ENCODE data around the gene CENPX.
"Not testable (repeated sequence)": the region's sequence is repeated elsewhere in the genome, so short reads cannot be mapped to it uniquely, and the experiment has no call there.

The CENPX gene

DNA sequence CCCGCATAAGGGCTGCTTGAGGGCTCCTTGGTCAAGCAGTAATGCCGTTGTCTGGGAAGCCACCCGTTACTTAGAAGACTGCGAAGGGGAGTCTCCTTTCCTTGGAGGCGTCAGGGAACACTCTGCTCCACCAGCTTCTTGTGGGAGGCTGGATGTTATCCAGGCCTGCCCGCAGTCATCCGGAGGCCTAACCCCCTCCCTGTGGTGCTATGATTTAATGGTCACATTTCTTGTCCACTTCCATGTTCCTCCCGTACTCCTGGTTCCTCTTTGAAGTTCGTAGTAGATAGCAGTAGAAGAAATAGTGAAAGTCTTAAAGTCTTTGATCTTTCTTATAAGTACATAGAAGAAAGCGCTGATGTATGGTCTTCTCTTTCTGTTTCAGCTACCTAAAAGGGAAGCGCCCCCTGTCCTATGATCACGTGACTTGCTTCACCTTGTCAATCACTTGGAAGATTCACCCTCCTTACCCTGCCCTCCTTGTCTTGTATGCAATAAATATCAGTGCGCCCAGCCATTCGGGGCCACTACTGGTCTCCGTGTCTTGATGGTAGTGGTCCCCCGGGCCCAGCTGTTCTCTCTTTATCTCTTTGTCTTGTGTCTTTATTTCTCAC lies 16.2 kb upstream of the CENPX start:
- not testable (repeated sequence) for DNase-seq

DNA sequence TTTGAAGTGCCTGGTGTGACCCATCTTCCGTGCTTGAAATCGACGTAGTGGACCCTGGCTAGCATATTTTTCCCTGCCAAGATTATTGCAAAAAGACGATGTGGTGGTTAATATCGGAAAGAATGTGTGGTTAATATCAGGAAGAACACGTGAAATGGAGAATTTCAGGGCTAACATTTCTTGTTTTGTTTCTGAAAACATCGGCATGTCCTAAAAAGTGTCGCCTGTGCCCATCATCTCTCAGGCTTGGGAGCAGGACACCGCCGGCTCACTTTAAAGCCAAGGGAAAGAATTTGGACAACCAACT lies 15.2 kb upstream of the CENPX start:
- DNase-seq, result no peak

DNA sequence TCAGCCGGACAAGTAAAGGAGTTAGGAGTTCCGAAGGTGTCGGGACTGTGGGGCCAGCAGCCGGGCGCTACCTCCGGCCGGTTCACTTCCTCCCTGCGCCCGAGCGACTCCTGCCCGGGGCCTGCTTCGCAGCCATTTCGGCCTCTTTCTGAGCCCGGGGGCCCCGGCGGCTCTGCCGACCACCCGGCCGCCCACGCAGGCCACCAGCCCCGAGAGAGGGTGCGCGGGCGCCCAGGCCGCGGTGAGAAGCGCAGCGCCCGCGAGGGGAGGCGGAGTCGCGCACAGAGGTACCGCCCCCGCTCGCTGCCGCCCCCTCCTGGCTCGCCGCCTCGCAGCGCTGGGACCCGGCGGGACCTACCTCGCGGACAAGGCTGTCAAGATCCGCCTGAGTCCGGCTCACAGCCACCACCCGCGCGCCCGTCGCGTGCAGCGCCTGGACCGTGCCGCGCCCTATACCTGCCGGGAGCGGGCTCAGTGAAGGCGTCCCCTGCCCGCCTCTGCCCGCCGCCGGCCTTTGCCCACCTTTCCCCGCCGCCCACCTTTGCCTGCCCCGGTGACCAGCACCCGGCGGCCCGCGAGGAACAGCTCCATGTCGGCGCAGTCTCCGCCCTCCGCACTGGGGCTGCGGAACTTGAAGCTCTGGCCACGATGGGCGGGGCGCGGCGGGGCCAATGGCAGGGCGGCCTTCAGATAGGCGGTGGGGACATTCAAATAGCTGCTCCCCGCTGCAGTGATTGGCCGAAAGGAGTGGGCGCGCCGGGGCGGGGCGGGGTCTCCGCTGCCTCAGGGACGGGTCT lies 14.6 kb upstream of the CENPX start, which contains the start of gene DCXR:
Gene DCXR, minus strand, starts transcription at position 606 of the 797 bp plus-strand sequence. Its CDS starts 15 bp downstream, at position 591.
- peak; percentile 92 for DNase-seq

DNA sequence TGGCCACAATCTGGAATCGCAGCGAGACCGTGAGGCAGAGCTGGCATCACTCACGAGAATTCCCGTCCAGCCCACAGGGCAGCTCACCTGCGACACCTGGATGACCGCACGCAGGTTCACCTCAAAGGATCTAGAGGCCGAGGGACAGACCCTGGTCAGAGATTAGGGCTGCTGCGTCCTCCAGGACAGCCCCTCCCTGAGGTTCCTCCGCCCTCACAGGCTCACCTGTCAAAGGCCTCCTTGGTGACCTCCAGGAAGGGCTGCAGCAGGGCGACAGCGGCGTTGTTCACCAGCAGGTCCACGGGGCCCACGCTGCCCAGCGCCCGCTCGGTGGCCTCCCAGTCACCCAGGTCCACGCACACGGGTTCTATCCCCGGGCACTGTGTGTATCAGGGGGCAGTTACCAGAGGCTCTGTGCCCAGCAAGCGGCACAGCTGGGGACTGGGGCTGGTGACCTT lies 14.0 kb upstream of the CENPX start:
- no peak for DNase-seq

DNA sequence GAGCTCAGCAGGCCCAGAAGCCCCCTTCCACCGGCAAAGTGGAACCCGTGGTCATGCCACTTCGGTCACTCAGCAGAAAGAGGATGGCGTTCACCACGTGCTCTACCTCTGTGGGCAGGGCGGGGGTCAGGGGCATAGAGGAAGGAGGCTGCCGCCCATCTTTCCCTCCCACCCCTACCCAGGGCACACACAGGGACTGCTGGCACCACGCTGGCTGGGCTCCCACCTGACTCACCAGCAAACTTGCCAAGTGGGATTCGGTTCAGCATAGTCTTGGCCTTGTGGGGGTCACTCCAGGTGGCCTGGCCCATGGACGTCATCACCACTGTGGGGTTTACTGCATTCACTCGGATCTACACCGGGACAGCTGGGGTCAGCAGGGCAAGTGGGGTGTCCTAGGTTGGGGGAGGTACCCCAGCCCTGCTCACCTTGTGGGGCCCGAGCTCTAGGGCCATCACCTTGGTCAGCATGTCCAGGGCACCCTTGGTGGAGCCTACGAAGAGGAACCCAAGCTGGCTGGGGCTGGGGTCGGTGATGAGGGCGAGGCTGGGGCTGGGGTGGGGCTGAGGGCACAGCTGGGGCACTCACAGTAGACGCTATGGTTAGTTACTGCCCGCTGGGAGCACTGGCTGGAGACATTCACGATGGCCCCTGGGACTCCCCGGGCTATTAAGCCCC lies 13.4 kb upstream of the CENPX start:
- no peak for DNase-seq

DNA sequence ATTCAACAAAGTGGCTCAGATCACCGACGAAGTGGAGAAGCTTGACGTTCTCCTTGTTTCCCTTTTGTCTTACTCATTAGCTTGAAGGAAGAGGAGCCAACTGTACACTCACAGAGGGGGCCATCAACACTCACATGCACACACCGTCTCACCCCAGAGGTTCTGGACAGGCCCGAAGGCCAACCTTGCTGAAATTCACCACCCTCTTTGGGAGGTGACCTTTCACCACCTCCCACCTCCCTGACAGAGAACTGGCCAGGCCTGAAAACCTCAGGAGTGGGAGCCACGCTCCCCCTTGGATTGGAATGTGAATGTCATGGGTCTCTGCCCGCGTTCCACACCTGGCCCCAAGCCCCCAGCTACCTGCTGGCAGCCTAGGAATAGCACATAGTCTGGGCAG lies 12.8 kb upstream of the CENPX start:
- DNase-seq, result no peak

DNA sequence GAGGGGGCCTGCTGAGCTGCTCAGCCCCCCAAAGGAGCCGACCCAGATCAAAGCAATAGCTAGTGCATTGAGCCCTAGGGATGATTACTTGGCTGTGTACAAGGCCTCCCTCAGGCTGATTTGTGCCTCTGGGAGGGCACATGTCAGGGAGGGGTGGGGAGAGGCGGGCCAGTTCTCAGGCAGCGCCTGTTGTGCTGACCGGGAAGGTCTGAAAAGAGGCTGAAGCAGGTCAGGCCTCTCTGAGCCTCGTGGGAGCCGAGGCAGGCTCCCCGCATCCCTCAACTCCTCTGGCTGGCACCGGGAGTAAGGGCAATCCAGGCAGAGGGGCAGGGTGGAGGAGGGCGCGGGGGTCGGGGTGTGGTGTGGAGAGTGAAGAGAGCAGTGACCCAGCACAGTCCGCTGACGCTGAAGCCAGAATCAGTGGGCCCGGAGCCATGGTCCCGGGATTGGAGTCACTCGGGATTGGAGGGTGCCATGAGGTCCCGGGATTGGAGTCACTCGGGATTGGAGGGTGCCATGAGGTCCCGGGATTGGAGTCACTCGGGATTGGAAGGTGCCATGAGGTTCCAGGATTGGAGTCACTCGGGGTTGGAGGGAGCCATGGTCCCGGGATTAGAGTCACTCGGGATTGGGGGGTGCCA lies 11.8 kb upstream of the CENPX start:
- no peak for DNase-seq

DNA sequence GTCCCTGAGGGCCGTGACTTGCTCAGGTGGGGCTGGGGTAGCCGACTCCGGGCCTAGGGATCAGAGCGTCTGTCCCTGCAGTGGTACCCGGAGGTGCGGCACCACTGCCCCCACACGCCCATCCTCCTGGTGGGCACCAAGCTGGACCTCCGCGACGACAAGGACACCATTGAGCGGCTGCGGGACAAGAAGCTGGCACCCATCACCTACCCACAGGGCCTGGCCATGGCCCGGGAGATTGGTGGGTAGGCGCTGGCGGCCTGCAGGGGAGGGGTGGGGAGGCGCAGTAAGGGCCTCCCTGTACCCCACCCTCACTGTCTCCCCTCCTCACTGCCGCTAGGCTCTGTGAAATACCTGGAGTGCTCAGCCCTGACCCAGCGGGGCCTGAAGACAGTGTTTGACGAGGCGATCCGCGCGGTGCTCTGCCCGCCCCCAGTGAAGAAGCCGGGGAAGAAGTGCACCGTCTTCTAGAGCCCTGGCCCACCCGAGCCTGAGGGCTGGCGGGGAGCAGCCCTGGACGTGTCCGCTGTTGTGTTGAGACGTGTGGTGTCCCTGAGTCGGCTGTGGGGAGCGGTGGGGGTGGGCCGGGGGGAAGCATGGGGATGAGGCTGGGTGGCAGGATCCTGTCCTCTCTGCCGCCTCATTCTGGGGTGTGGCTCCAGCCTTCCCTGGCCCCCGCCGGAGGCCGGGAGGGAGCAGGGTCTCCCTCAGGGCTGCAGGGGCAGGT lies 10.8 kb upstream of the CENPX start:
- no peak for DNase-seq

DNA sequence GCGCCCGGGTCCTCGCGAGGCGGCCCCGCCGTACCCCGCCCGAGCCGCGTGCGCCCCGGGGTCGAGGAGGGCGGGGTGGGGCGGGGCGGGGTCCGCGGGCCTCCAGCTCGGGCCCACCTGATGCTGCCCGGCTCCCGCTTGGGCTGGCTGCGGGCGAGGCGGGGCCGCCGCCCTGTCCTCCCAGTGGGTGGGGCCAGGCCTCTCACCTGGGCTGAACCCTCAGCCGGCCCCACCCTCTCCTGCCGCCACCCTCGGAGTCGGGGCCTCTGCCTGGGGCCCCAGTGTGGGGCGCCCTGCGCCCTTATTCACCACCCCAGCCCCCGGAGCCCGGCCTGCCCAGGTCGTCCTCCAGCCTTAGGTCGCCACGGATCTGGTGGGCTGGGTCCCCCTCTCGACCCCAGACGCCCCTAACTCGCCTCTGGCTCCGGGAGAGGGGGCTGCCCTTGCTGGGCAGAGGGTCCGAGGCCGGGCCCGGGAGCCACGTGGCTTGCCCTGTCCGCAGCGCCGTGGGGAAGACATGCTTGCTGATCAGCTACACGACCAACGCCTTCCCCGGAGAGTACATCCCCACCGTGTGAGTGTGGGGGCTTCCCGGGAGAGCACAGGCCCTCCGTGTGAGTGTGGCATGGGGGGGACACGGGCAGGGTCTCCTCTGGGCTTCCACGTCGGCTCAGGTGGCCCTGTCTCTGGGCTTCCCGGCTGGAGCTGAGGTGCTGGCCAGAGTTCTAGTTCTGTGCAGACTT lies 9.4 kb upstream of the CENPX start:
- DNase-seq, result peak; percentile 54

DNA sequence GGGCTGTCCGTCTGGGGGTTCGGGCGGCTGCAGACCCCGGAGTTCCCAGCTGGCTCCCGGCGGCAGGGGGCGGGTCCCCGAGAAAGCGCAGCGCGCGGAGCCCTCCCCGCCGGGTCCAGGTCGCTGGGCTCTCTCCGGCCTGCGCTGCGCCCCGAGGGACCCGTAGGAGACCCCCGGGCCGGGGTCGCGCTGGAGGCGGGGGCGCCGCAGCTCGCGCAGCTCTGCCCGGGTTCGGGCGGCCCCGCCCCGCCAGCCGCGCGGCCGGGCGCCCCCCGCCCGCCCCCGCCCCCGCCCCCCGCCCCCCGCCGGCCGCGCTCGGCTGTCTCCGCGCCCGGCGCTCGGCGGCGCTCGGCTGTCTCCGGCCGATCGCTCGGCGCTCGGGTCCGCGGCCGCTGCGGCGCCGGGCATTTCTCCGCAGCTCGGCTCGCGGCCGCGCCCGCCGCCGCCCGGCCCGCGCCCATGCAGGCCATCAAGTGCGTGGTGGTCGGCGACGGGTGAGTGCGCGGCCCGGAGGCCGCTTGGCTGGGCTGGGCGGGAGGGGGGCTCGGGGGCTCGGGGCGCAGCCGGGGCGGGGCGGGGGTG lies 8.7 kb upstream of the CENPX start, which contains the start of gene RAC3:
Gene RAC3, plus strand, starts transcription at position 376 of the 582 bp plus-strand sequence. Its CDS starts 84 bp downstream, at position 460.
- peak; percentile 39 for DNase-seq

DNA sequence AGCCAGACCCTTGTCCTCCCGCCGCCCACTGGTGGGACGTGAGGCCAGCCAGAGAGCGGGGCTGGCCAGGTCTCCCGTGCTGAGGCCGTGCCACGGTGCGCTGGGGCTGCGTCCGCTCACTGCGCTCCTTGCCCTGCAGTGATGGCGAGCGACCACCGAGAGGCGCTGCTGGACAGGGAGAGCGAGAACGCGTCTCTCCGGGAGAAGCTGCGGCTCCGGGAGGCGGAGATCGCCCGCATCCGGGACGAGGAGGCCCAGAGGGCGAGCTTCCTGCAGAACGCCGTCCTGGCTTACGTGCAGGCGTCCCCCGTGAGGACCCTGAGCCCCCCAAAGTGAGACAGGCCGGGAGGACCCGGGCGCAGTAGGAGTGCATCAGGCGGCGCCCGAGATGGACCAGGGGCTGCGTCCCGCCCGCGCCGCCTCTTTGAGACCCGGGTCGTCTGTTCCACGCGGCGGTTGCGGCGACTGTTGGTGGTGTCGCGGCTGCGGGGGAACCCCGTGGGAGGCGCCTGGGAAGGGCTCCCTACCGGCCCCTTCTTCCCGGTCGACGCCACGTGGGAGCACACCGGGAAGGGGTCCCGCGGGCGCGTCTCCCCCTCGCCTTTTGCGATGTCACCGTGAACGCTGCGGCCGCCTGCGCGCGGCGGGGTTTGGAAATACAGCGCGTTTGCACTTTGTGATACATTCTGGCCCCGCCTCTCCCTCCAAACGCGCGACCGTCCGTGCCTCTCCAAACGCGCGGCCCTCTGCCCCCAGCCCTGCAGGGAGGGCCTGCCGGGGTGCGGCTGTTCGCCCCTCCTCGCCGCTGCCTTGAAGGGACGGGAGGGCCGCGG lies 8.0 kb upstream of the CENPX start:
- peak; percentile 79 for DNase-seq

DNA sequence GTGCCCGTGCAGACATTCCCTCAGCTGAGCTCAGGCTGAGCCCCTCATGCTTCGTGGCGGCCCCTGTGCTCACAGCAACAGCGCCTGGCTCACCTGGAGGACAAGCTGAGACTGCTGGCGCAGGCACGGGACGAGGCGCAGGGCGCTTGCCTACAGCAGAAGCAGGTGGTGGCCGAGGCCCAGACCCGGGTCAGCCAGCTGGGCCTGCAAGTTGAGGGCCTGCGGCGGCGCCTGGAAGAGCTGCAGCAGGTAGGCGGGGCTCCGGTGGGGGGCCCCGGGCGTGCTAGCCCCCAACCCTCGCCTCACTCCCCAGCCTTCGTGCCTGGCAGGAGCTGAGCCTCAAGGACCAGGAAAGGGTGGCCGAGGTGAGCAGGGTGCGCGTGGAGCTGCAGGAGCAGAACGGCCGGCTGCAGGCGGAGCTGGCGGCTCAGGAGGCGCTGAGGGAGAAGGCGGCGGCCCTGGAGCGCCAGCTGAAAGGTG lies 7.4 kb upstream of the CENPX start:
- no peak for DNase-seq

DNA sequence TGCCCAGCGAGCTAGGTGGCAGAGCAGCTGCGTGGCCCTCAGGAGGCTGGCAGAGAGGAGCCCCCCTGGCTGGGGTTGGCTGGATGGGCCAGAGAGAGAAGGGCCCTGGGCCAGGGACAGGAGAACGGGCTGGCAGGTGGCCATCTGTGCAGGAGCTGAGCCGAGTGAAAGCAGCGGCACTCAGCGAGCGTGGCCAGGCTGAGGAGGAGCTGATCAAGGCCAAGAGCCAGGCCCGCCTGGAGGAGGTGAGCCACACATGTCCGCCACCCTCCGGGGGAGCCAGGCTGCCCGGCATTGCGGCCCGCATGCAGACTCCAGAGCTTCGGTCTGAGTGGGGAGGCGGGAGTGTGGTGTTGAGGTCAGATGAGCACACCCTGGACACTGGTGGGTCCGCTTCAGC lies 6.7 kb upstream of the CENPX start:
- DNase-seq, result no peak

DNA sequence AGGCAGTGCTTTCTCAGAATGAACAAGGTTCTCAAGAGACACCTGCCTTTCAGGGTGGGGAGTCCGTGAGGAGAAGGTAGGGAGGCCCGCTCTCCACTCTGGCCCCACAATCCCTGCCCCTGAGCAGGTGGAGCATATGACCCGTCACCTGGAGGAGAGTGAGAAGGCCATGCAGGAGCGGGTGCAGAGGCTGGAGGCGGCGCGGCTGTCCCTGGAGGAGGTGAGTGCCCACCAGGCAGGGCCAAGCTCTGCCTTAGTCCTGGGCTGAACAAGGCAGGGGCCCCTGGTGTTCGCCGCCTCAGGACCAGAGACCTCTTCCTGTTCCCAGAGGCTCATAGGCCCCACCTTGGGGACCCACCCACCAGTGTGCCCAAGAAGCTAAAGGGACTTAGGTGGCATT lies 6.3 kb upstream of the CENPX start:
- no peak for DNase-seq

DNA sequence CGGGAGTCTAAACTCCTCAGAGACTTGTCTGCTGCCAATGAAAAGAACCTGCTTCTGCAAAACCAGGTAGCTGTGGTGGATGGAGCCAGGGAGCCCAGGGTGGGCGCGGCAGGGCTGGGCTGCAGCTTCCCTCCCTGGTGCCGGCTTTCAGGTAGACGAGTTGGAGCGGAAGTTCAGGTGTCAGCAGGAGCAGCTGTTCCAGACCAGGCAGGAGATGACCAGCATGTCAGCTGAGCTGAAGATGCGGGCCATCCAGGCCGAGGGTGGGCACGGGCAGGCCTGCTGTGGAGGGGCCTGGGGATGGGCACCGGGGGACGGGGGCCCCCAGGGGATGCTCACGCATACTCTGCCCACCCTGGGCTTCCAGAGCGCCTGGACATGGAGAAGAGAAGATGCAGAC lies 5.6 kb upstream of the CENPX start:
- DNase-seq, result no peak

DNA sequence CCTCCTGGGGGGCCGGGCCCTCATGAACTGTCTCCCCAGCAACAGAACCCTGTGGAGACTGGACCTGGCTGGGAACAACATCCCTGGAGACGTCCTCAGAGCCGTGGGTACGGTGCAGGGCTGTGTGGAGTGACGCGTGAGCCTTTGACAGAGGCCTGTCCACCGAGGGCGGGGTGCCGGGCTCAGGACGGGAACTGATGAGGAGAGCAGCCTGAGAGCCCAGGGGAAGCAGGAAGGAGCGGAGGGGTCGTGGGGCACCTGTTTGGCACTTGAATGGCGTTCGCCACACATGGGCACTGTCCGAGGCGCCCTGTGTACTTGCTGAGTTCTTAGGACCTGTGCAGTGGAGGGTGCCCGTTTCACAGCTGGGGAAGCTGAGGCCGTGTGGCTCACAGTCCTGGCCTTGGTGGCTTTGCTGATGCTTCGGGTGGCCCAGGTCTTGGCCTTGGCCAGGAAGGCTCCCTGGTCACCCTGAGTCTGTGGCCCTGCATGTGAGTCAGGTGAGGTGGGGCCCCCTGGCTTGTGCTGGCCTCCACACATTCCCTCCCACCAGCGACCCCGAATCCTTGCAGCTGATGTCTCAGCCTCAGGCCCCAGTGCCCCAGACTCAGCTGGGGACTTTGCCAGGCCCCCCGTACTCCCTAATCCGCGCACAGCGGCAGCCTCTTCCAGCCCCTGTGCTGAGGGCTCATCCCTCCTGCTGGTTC lies 2.9 kb upstream of the CENPX start:
- DNase-seq, result no peak

DNA sequence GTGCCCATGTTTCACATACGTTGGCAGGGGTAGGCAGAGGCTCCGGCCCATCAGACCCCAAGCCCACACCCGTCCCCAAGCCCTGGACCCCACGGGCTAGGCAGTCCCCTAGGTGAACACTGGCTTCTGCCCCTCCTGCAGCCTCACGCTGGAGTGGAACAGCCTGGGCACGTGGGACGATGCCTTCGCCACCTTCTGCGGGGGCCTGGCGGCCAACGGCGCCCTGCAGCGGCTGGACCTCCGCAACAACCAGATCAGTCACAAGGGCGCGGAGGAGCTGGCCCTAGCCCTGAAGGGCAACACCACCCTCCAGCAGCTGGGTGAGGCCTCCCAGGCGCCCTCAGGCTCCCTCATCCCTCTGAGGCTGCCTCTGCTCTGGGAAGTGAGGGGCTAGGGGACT lies 2.2 kb upstream of the CENPX start:
- DNase-seq, result no peak

DNA sequence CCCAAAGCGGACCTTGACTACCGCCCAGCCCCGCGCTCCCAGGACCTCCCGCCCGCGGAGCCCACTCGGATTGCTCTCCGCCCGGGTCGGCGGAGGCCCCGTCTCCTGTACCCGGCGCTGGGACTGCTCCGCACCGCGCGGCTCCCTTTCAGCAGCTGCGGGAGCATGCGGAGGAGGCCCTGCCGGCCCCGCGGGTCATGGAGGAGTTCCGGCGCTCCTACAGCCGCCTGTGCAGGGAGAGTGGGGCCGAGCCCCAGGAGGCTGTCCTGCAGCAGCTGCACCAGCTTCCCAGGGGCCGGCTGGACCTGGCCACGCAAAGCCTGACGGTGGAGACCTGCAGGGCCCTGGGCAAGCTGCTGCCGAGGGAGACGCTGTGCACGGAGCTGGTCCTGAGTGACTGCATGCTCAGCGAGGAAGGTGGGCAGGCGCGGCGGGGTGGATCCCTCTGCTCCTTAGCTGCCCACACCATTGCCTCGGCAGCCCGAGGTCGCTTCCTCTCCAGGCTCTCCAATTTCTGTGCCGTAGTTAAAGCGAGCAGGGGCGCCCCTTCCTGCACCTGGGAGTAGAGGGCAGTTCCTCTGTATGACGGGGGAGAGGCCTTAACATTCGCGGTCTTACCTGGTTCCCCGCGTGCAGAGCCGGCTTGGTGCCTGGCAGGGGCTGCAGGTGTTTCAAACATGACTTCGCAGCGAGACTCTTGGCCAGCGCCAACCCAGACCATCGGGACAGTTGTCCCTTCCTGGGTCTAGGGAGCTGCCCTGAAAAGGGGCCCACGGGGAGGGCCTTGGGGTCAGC lies 966 bp upstream of the CENPX start:
- no peak for DNase-seq

DNA sequence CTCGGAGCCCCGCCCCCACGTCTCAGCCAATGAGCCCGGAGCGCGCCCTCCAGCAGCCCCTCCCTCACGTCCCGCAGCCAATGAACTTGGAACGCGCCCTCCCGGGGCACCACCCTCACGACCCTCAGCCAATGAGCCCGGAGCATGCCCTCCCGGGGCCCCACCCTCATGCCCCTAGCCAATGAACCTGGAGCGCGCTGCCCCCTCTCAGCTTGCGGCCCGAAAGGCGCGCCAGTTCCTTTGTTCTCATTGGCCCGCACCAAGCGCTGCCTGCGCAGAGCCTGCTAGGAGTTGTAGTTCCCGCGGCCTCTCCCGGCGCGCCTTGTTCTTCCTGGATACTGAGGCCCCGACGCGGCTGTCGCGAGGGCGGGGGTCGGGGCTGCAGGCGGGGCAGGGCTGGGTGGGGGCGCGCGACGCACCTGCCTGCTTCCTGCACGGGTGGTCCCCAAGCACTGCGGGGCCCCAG lies 336 bp upstream of the CENPX start, which contains the start of gene LRRC45:
Gene LRRC45, plus strand, starts transcription at position 325 of the 466 bp plus-strand sequence. CDS start 339 bp downstream, outside the sequence.
- DNase-seq, result peak; percentile 100

All from NCI-H2171 (cell line).